ENCODE measurements around the gene SURF1. TPM values are rescaled to one million over a fixed set of nuclear protein-coding genes. Genes with fewer than 3 reads are reported as not detected.

SURF1 gene
- total RNA-seq, 1 experiment from 2014 or later: 71.7 TPM

GRCh38 chr9:133305731-133306130 lies 50.6 kb downstream of the SURF1 start (continued):
- TF ChIP-seq CTCF (IDR thresholded peaks at IDR 0.05 in 2 of 3, conservative IDR thresholded peaks at IDR 0.05 in 1 of 3; ENCODE audit: borderline replicate concordance in 1 of 3, insufficient read depth in 1 of 3, low read depth in 2 of 3, low read length in 2 of 3) (no peak), POLR2A (IDR thresholded peaks at IDR 0.05; ENCODE audit: borderline replicate concordance, extremely low read depth, insufficient read depth, insufficient read length) (no peak), ZNF274 (IDR thresholded peaks at IDR 0.05; ENCODE audit: low read depth, low read length) (no peak), SP1 (IDR thresholded peaks at IDR 0.05; ENCODE audit: low read depth) (no peak), POLR2AphosphoS5 (IDR thresholded peaks at IDR 0.05; ENCODE audit: low read depth, low read length) (no peak)

GRCh38 chr9:133304477-133305377 lies 51.6 kb downstream of the SURF1 start:
- Histone ChIP-seq H3K9me2 (ENCODE audit: insufficient read depth) (no peaks in the 10 kb centered on the region), H3K79me2 (ENCODE audit: insufficient read depth, low read length) (no peaks in the 10 kb centered on the region), H3K4me1 (ENCODE audit: control insufficient read depth in 1 of 2, insufficient read depth in 2 of 2, low read length in 2 of 2) (no peaks in the 10 kb centered on the region), H3K4me2 (ENCODE audit: low read length) (no peak overlapping the region), H3K4me3 (replicated peaks in 1 of 2; ENCODE audit: low read depth in 1 of 2, low read length in 2 of 2) (no peak overlapping the region), H3K9me3 (ENCODE audit: control insufficient read depth in 1 of 2, insufficient read depth in 1 of 2, low read depth in 1 of 2, low read length in 2 of 2) (peaks cover 0 to 3% of the 10 kb centered on the region in 2 experiments; a peak in 1 of 4 replicates), H3K36me3 (ENCODE audit: control insufficient read depth in 1 of 2, insufficient read depth in 2 of 2, low read length in 2 of 2) (no peaks in the 10 kb centered on the region), H4K20me1 (ENCODE audit: insufficient read depth) (no peaks in the 10 kb centered on the region), H2AFZ (ENCODE audit: low read depth, low read length, poor library complexity, severe bottlenecking) (no peak overlapping the region), H3K27ac (ENCODE audit: low read depth, low read length) (no peak overlapping the region), H3K27me3 (ENCODE audit: insufficient read depth, low read length) (0 out of 2 replicates have a peak, but pooled peaks cover 3% of the 10 kb centered on the region), H3K9ac (ENCODE audit: low read length) (no peak overlapping the region)
- DNase-seq (ENCODE audit: low read depth, low spot score) (no peak), ATAC-seq (no peak)
- no peak for TF ChIP-seq MAX (IDR thresholded peaks at IDR 0.05)
- no peak for TF ChIP-seq SRF (IDR thresholded peaks at IDR 0.05; ENCODE audit: low read depth)
- intact Hi-C loops (cut with micrococcal nuclease): no loop called here
- RAD21 ChIA-PET (ENCODE audit: low non-redundant PET in 1 of 2, low total read pairs in 2 of 2, uncharacterized antibody in 2 of 2, unreplicated experiment in 2 of 2): no interaction called here
- POLR2A ChIA-PET: no interaction called here
- CTCF ChIA-PET: no interaction called here
- BruUV-seq (replicated peaks): no TSS peak

Measured in HCT116 (cell line).